Left colon (tissue), 2 donors: ENCODE data around the gene A4GNT. TPM values are rescaled to one million over a fixed set of nuclear protein-coding genes. Genes with fewer than 3 reads are reported as not detected.

Experiments used
- ATAC-seq: fragments of 200-7000 bp; cut with Tn5 transposase; one replicate; pipeline ENCODE4 v1.9.1; 2020; ENCODE audit warnings: mild to moderate bottlenecking, moderate library complexity
- DNase-seq, 2 donors: peaks; one replicate each; pipeline ENCODE4 v3.0.0-alpha.2; 2020
- intact Hi-C, 2 donors: fragments of 100-400 bp; cut with DNase I in 1 of 2; cut with micrococcal nuclease in 1 of 2; formaldehyde crosslinking; loops; one replicate each; pipeline versions ENCODE4 v1.11.2 to v1.14.0; 2022; cut with DNase I, micrococcal nuclease
- total RNA-seq, 2 donors: library from RNA; stranded (reverse); fragmentation: NEBNext Ultra II Directional; extraction: Animal tissue kit (Norgen Biotek cat#: 25700); gene quantifications; one replicate each; pipeline ENCODE4 v1.2.1, GENCODE V29; 2021
- donor health status: DM: no; HTN: no; CAD: no.
- donor health status: DM: yes; HTN: yes; CAD: no.

A4GNT gene
- total RNA-seq, 2 donors from 2014 or later = not detected

DNA sequence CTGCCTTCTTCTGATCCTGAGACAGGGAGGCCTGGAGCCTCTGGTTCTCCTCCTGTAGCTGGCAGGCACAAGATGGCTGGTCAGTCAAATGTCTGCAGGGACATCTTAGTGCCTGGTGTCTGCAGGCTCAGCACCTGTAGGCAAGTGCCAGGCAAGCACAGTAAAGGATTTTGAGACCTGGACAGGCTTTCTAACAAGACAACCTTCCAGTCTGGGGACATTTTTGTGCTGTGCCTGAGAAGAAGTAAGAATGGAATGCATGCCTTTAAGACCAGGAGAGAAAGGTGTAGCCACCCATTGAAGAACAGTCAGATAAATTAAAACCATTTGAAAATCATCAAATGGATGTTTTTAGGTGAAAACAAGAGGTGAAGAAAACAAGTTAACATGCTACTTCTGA lies 48.0 kb downstream of the A4GNT start:
- no peak for ATAC-seq
- no peak for DNase-seq
- intact Hi-C loops = no loop called here

DNA sequence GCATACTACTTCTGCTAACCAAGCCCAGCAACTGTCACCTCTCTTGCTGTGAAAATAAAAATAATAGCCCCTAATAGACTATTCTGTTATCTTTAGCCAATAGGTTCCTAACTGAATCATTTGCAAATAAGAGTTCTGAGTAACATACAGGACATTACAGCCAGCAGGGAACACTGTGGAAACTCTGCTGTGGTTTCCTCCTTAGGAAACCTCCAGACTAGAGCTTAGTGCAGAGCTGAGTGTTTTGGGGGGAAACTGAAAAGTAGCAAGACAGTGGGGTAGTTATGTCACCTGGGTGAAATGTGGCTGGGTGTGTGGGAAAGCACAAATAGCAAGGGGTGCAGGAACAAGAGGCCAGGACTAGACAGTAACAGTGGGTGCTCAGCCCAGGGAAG lies 49.2 kb downstream of the A4GNT start:
- DNase-seq (no peak), ATAC-seq (no peak)
- intact Hi-C loops = no loop called here

DNA sequence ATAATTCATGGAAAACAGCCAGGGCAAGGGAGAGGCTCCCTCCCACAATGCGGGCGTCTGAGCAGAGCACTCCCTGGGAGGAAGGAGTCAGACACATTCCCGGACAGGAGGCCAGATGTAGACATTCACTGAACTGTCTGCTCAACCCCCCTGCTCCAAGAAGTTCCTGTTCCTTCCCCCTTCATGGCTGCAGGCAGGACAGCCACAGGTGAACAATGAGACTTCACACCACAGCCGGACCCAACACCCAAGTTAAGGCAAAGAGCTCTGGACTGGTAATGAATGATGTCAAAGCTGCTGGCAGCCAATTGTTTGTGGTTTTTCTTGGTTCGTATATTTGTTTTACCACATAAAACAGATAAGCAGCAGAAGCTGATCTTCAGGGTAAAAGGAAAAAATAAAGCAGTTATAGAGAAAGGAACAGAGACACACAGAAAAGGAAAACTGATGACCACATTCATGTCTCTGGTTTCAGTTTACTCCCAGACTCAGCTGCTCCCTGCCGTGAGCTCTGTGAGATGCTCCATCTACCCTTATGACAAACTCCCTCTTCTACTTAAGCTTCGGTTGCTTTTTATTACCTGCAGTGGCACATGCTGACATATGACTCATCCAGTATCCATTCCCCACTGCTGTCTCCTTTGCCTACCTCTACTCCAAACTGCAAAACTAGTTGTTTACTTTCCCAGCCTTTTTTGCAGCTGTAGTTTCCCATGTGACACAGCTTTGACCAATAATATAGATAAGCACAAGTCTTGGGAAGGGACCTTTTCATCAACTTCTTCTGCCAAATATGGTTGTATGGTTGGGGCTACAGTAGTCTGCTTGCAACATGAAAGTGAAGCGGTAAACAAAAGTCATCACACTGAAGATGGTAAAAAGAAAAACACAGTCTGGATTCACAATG lies 49.9 kb downstream of the A4GNT start:
- DNase-seq = peak in 1 of 2 donors; percentile 10
- intact Hi-C loops = no loop called here
- ATAC-seq = peak; percentile 67

DNA sequence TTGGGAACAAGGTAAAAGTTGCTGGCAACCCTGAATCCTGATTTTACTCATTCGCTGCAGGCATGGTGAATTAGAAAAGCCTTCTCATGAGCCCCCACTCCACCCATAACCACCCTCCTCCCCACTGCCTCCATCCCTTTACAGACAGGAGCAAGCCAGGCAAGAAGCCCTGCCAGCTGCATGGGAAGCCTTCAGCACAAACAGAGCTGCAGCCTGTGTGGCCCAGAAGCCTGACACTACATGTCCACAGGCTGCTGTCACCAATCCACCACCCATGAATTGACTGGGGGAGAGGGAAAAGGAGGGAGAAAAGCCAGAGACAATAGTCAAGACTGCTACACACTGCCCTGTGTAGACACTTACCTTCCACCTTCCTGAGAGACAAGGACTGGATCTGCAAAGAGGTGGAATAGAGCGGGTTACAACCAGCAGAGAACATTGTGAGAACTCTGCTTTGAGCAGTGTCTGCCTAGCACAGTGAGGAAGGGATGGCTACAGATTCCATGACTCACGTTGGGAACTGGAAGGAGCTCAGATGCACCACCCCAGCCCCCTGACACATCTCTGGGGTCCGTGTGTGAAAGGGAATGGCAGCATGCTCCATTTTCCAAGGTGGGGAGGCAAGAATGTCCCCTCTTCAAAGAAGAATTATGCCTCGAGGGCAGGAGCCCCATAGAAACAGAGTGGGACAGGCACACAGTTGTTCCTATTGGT lies 50.7 kb downstream of the A4GNT start:
- intact Hi-C loops = no loop called here
- no peak for DNase-seq
- no peak for ATAC-seq

DNA sequence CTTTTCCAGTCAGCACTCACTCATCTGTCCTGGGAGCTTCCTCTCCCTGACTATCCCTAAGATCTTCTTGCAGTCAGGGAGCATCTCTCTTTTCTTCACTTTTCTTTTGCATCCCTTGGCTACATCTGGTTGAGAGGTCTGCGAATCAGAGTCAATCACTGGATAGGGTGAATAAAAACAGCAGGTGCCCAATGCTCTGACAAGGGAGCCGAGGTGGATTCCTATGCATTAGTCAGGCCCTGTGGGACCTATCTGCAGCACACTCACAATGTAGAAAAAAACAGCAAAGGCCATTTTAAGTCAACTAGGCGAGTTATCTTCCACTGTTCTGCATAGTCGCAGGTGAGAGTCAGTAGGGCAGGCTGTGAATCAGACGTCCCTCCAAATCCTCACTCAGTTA lies 52.3 kb downstream of the A4GNT start:
- ATAC-seq = no peak
- intact Hi-C loops = no loop called here
- no peak for DNase-seq

DNA sequence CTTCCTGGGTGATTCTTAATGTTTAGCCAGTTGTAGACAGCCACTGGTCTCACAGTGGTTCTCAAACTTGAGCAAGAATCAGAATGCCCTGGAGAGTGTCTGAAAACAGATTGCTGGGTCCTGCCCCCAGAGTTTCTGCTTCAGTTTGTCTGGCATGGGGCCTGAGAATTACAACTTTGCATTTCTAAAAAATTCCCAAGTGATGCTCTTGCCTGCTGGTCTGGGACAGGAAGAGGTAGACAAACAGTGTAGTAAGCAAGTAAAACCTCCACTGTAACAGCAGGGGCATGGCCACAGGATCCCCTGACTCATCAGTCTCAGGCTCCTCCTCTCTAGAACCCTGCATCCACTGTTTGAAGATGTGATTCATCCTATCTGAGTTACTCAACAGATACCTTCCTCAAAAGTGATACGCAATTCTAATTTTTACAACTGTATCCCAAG lies 53.3 kb downstream of the A4GNT start:
- ATAC-seq (no peak), DNase-seq (no peak)
- intact Hi-C loops = no loop called here

DNA sequence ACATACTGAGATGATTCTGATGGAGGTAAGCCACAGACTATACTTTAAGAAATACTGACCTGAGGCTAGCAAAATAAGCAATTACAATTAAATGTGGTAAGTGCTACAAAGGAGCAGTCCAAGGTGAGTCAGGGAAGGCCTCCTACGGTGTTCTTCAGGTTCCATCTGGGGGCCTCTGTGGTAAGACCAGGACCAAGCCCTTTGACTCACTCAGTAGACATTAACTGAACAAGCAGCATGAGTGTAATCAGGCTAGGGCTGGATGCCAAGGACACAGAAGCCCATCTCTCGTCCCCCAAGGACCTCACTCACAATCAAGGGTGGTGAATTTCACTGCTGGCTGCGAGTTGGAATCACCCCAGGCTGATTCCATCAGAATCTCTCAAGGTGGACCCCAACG lies 54.1 kb downstream of the A4GNT start:
- DNase-seq (no peak), ATAC-seq (no peak)
- intact Hi-C loops = no loop called here

Other genes starting within 250 kb of the A4GNT start
- gene CLDN18, start 122.2 kb downstream of the A4GNT start, total RNA-seq = not detected
- 1 to 10 TPM; 1.6 to 3.5 TPM for gene DZIP1L, start 16.8 kb downstream of the A4GNT start, total RNA-seq
- gene DBR1, start 42.5 kb upstream of the A4GNT start, total RNA-seq = 10 to 100 TPM; 10.7 to 10.8 TPM
- 10 to 100 TPM; 37.5 to 40.7 TPM for gene ARMC8, start 54.9 kb upstream of the A4GNT start, total RNA-seq
- gene NME9, start 197.5 kb upstream of the A4GNT start, total RNA-seq = under 1 TPM in 1 of 2 donors, not detected in 1; 0.39 TPM
- 1 to 10 TPM; 3.9 to 6.3 TPM for gene MRAS, start 216.2 kb upstream of the A4GNT start, total RNA-seq